Cardiac septum (tissue), 1 donor: Measurements from ENCODE around the gene ZNF229. TPM values are rescaled to one million over a fixed set of nuclear protein-coding genes. Genes with fewer than 3 reads are reported as not detected.

Source experiments
- total RNA-seq: library from RNA; stranded (reverse); fragmentation: NEBNext Ultra II Directional; extraction: Animal tissue kit (Norgen Biotek cat#: 25700); gene quantifications from one replicate; pipeline ENCODE4 v1.2.1, GENCODE V29; 2021
- donor health status: DM: no; HTN: no; CAD: no.

Gene ZNF229
- total RNA-seq, 1 donor from 2014 or later, result 7.1 TPM

Other genes starting within 250 kb of the ZNF229 start
- 15.4 TPM for gene ZNF227, start 235.9 kb downstream of the ZNF229 start, total RNA-seq
- 5.0 TPM for gene ZNF233, start 188.6 kb downstream of the ZNF229 start, total RNA-seq
- gene ZNF235, start 143.4 kb downstream of the ZNF229 start, total RNA-seq, result 5.2 TPM
- 3.8 TPM for gene ZNF112, start 91.8 kb downstream of the ZNF229 start, total RNA-seq
- 3.0 TPM for gene ZNF285, start 46.9 kb downstream of the ZNF229 start, total RNA-seq
- 3.7 TPM for gene ZNF180, start 52.0 kb upstream of the ZNF229 start, total RNA-seq
- gene CEACAM20, start 81.2 kb upstream of the ZNF229 start, total RNA-seq, result not detected
- gene IGSF23, start 165.1 kb upstream of the ZNF229 start, total RNA-seq, result not detected
- gene PVR, start 195.4 kb upstream of the ZNF229 start, total RNA-seq, result 44.0 TPM
- gene CEACAM19, start 223.0 kb upstream of the ZNF229 start, total RNA-seq, result 7.6 TPM